K562 (cell line): Measurements from ENCODE around the gene CIB1. TPM values are rescaled to one million over a fixed set of nuclear protein-coding genes. Genes with fewer than 3 reads are reported as not detected.

Experiments used
- ATF1 ChIP-seq, 2 experiments: fragments of 450-650 bp in 1 of 2; IDR thresholded peaks; 2 replicates each; pipeline ENCODE4 v1.6.1; 2016; ENCODE audit warnings: missing compliant biosample characterization in 1 of 2, missing genetic modification characterization in 1 of 2
- CEBPG ChIP-seq, 3 experiments: fragments of 200-800 bp in 1 of 3; sonication (Bioruptor generic) in 1 of 3; sonication (generic) in 1 of 3; formaldehyde crosslinking in 1 of 3; IDR thresholded peaks in 2 of 3; conservative IDR thresholded peaks in 1 of 3; 2 replicates each; pipeline versions ENCODE4 v1.6.1 to v1.8.0; 2016 to 2022; ENCODE audit warnings: missing compliant biosample characterization in 2 of 3, missing genetic modification characterization in 2 of 3, mild to moderate bottlenecking in 1 of 3, missing genetic modification reagents in 1 of 3
- CREB1 ChIP-seq, 2 experiments: sonication (generic) in 1 of 2; formaldehyde crosslinking in 1 of 2; IDR thresholded peaks; 2 replicates each; pipeline versions ENCODE4 v1.6.1 to v1.8.0; 2012 to 2022; ENCODE audit warnings: inconsistent platforms in 1 of 2, mild to moderate bottlenecking in 1 of 2, missing genetic modification reagents in 1 of 2, moderate library complexity in 1 of 2
- DPF2 ChIP-seq: fragments of 450-650 bp; IDR thresholded peaks from 2 replicates; pipeline ENCODE4 v1.6.1; 2016
- E2F6 ChIP-seq, 2 experiments: IDR thresholded peaks; 2 replicates each; pipeline ENCODE4 v1.6.1; 2011; ENCODE audit warnings: borderline replicate concordance in 1 of 2, control low read depth in 1 of 2, low read depth in 1 of 2, low read length in 1 of 2, mild to moderate bottlenecking in 1 of 2, mixed read lengths in 1 of 2, moderate library complexity in 1 of 2; ENCODE audit not compliant: insufficient read depth in 1 of 2, insufficient read length in 1 of 2, poor library complexity in 1 of 2, severe bottlenecking in 1 of 2; ENCODE audit errors: extremely low read depth in 1 of 2
- ID3 ChIP-seq, 2 experiments: fragments of 250-450 bp in 1 of 2; fragments of 450-650 bp in 1 of 2; sonication (Bioruptor Pico) in 1 of 2; IDR thresholded peaks; 2 replicates each; pipeline versions ENCODE4 v1.6.1 to v1.8.0; 2016 to 2021; ENCODE audit warnings: mild to moderate bottlenecking in 2 of 2, moderate library complexity in 2 of 2, missing compliant biosample characterization in 1 of 2, missing genetic modification characterization in 1 of 2
- JUNB ChIP-seq: fragments of 450-650 bp; formaldehyde crosslinking; conservative IDR thresholded peaks from 2 replicates; pipeline ENCODE4 v1.4.0; 2020; ENCODE audit warnings: mild to moderate bottlenecking
- JUND ChIP-seq, 2 experiments: IDR thresholded peaks; 2 replicates in 1 of 2; 3 replicates in 1 of 2; pipeline ENCODE4 v1.6.1; 2011; ENCODE audit warnings: borderline replicate concordance in 2 of 2, low read depth in 2 of 2, low read length in 2 of 2, improper control_type of control experiment in 1 of 2, missing biosample characterization in 1 of 2, missing genetic modification characterization in 1 of 2, missing genetic modification reagents in 1 of 2
- KDM5B ChIP-seq: fragments of 200-600 bp; sonication (generic); IDR thresholded peaks from 2 replicates; pipeline ENCODE4 v1.6.1; 2012; ENCODE audit warnings: low read depth, mild to moderate bottlenecking, moderate library complexity, low read length, control low read depth, inconsistent platforms; ENCODE audit not compliant: insufficient replicate concordance
- MAZ ChIP-seq, 2 experiments: fragments of 450-650 bp in 1 of 2; sonication (generic) in 1 of 2; formaldehyde crosslinking; IDR thresholded peaks in 1 of 2; conservative IDR thresholded peaks in 1 of 2; 2 replicates each; pipeline versions ENCODE4 v1.4.0 to v1.5.0; 2020; ENCODE audit warnings: mild to moderate bottlenecking in 1 of 2, missing genetic modification reagents in 1 of 2
- PHF8 ChIP-seq: fragments of 200-600 bp; sonication (generic); IDR thresholded peaks from 2 replicates; pipeline ENCODE4 v1.6.1; 2012; ENCODE audit warnings: mixed run types, mild to moderate bottlenecking, inconsistent platforms, low read length, moderate library complexity, borderline replicate concordance
- SP1 ChIP-seq: sonication (generic); formaldehyde crosslinking; IDR thresholded peaks from 2 replicates; pipeline ENCODE4 v1.8.1; 2022; ENCODE audit warnings: mild to moderate bottlenecking, missing genetic modification reagents
- SRSF1 ChIP-seq: fragments of 200-400 bp; formaldehyde crosslinking; IDR thresholded peaks from 2 replicates; pipeline ENCODE4 v1.6.1; 2017; ENCODE audit warnings: mild to moderate bottlenecking, low read depth, low read length, moderate library complexity
- SRSF3 ChIP-seq: fragments of 200-400 bp; formaldehyde crosslinking; IDR thresholded peaks from 2 replicates; pipeline ENCODE4 v1.6.1; 2016; ENCODE audit warnings: mild to moderate bottlenecking, low read length, moderate library complexity; ENCODE audit not compliant: insufficient read depth
- TBP ChIP-seq: optimal IDR thresholded peaks from 2 replicates; pipeline ENCODE3; 2011; ENCODE audit warnings: low read depth, low read length, improper control_type of control experiment
- THAP12 ChIP-seq: fragments of 250-450 bp; sonication (Bioruptor Pico); IDR thresholded peaks from 2 replicates; pipeline ENCODE4 v1.9.0; 2021; ENCODE audit warnings: mild to moderate bottlenecking, inconsistent platforms
- ZBTB1 ChIP-seq: sonication (generic); formaldehyde crosslinking; IDR thresholded peaks from 2 replicates; pipeline ENCODE4 v1.8.1; 2023; ENCODE audit warnings: missing genetic modification reagents, low read depth, mild to moderate bottlenecking, borderline replicate concordance
- ZFP36 ChIP-seq: fragments of 150-350 bp; IDR thresholded peaks from 2 replicates; pipeline ENCODE4 v1.6.1; 2018; ENCODE audit warnings: low read length, low read depth; ENCODE audit not compliant: partially characterized antibody
- ZFPM2 ChIP-seq: fragments of 250-450 bp; sonication (Bioruptor Pico); IDR thresholded peaks from 2 replicates; pipeline ENCODE4 v1.5.1; 2022; ENCODE audit warnings: mild to moderate bottlenecking
- polyA plus RNA-seq, 8 experiments: library from polyadenylated mRNA; depleted of rRNA in 4 of 8; stranded (reverse) in 5 of 8; unstranded in 3 of 8; fragments of >200 nt; fragmentation: Nextera tagmentation in 2 of 8; fragmentation: Illumina TruSeq in 1 of 8; extraction: Ambion mirVana in 2 of 8; extraction: Trizol in 1 of 8; gene quantifications; 2 replicates each; pipeline versions ENCODE4 v1.2.1 to v1.2.3, GENCODE V29; 2011 to 2014; ENCODE audit warnings: inconsistent platforms in 1 of 8, missing spikeins in 1 of 8
- total RNA-seq, 7 experiments: library from RNA; depleted of rRNA in 6 of 7; stranded (reverse); fragments of >200 nt in 6 of 7; fragmentation: Illumina TruSeq in 2 of 7; extraction: Trizol in 2 of 7; gene quantifications; 2 replicates each; pipeline versions ENCODE4 v1.2.1 to v1.2.3, GENCODE V29; 2011 to 2021; ENCODE audit warnings: low replicate concordance in 1 of 7

Gene CIB1
- total and polyA plus RNA-seq, 9 of the 15 experiments (the other 6 are each of a cell fraction or from before 2014, with no cell fraction given), result 14.9 to 136 (median 64.5) TPM

- TF ChIP-seq CEBPG (CRISPR knock-in tag; IDR thresholded peaks at IDR 0.05) (peak; percentile 76), CEBPG (tag; conservative IDR thresholded peaks at IDR 0.05 in 1 of 2, IDR thresholded peaks at IDR 0.05 in 1 of 2) (peak; percentile 75 to 82), THAP12 (peak; percentile 34; the same call in 1 of the 2 replicates), JUND (IDR thresholded peaks at IDR 0.05; ENCODE audit: borderline replicate concordance, low read depth, low read length) (peak; percentile 78), JUND (tag; IDR thresholded peaks at IDR 0.05; ENCODE audit: borderline replicate concordance, low read depth, low read length) (peak; percentile 56; the same call in 1 of the 3 replicates), SP1 (CRISPR knock-in tag) (peak; percentile 10; the same call in 1 of the 2 replicates), ZBTB1 (CRISPR knock-in tag) (peak; percentile 49; the same call in 1 of the 2 replicates), E2F6 (IDR thresholded peaks at IDR 0.05; ENCODE audit: borderline replicate concordance in 1 of 2, extremely low read depth in 1 of 2, insufficient read depth in 1 of 2, insufficient read length in 1 of 2, low read depth in 1 of 2, low read length in 1 of 2, poor library complexity in 1 of 2, severe bottlenecking in 1 of 2) (peak in 1 of 2 experiments; percentile 40), MAZ (CRISPR knock-in tag; conservative IDR thresholded peaks at IDR 0.05 in 1 of 2, IDR thresholded peaks at IDR 0.05 in 1 of 2) (peak in 1 of 2 experiments; percentile 62; a peak in 2 of 4 replicates), ZFP36 (no peak), ID3 (CRISPR knock-in tag; IDR thresholded peaks at IDR 0.05) (no peak), ID3 (tag; IDR thresholded peaks at IDR 0.05) (peak; percentile 33), PHF8 (peak; percentile 79), DPF2 (0 out of 2 replicates have a peak, but pooled peaks have one; percentile 10), CREB1 (IDR thresholded peaks at IDR 0.05) (no peak), CREB1 (CRISPR knock-in tag; IDR thresholded peaks at IDR 0.05) (peak; percentile 63), SRSF3 (no peak), ZFPM2 (CRISPR knock-in tag) (no peak), ATF1 (CRISPR knock-in tag; IDR thresholded peaks at IDR 0.05) (no peak), ATF1 (tag; IDR thresholded peaks at IDR 0.05) (peak; percentile 77), KDM5B (peak; percentile 66), SRSF1 (no peak), TBP (peak; percentile 63), JUNB (no peak)
Observed at GRCh38 chr15:90234096-90234988, 601 bp upstream of the CIB1 start, which contains the start of gene GDPGP1 (continued).
